Measurements from ENCODE around the gene TATDN3.

TATDN3 gene

DNA sequence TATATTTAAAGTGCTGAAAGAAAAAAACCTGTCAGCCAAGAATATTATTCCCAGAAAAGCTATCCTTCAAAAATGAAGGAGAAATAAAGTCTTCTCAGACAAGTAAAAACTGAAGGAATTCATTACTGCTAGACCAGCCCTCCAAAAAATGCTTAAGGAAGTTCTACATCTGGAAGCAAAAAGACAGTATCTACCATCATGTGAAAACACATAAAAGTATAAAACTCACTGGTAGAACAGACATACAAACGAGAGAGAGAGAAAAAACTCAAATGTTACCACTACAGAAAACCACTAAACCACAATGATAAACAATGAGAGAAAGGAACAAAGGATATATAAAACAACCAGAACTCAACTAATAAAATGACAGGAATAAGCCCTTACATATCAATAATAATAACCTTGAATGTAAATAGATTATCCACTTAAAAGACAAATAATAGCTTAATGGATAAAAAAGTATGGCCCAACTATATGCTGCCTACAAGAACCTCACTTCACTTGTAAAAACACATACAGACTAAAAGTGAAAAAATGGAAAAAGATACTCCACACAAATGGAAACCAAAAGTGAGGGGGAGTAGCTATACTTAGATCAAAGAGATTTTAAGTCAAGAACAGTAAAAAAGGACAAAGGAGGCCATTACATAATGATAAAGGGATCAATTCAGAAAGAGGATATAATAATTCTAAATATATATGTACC lies 22.1 kb upstream of the TATDN3 start:
- Histone ChIP-seq H2AFZ (ENCODE audit: low read depth, low read length) (no peak overlapping the region), H3K9me3 (ENCODE audit: insufficient read depth, low read length) (peaks cover 15% of the 10 kb centered on the region), H3K36me3 (replicated peaks; ENCODE audit: low read depth, low read length) (peaks cover 58% of the 10 kb centered on the region), H3K27me3 (ENCODE audit: low read depth, low read length) (no peaks in the 10 kb centered on the region), H3K4me3 (ENCODE audit: low read length) (no peak overlapping the region), H3K9ac (ENCODE audit: low read length) (no peak overlapping the region), H4K20me1 (ENCODE audit: insufficient read depth, low read length) (peaks cover 3% of the 10 kb centered on the region; the same call in 1 of the 2 replicates), H3K79me2 (ENCODE audit: low read length) (peaks cover 73% of the 10 kb centered on the region), H3K4me2 (ENCODE audit: low read length) (no peak overlapping the region), H3K27ac (ENCODE audit: low read length) (no peak overlapping the region), H3K4me1 (ENCODE audit: low read length) (peaks cover 4% of the 10 kb centered on the region)
- TF ChIP-seq EZH2phosphoT487 (IDR thresholded peaks at IDR 0.05; ENCODE audit: low read depth) (no peak), CTCF (IDR thresholded peaks at IDR 0.05; ENCODE audit: low read depth, low read length) (no peak)

GRCh38 chr1:212771341-212771740 lies 20.4 kb upstream of the TATDN3 start:
- Histone ChIP-seq H3K4me1 (ENCODE audit: low read length) (peaks cover 10% of the 10 kb centered on the region), H2AFZ (ENCODE audit: low read depth, low read length) (no peak overlapping the region), H3K27ac (ENCODE audit: low read length) (no peak overlapping the region), H3K27me3 (ENCODE audit: low read depth, low read length) (no peaks in the 10 kb centered on the region), H3K79me2 (ENCODE audit: low read length) (peaks cover 62% of the 10 kb centered on the region), H3K4me2 (ENCODE audit: low read length) (no peak overlapping the region), H4K20me1 (ENCODE audit: insufficient read depth, low read length) (peaks cover 3% of the 10 kb centered on the region; the same call in 1 of the 2 replicates), H3K9me3 (ENCODE audit: insufficient read depth, low read length) (peaks cover 15% of the 10 kb centered on the region), H3K36me3 (replicated peaks; ENCODE audit: low read depth, low read length) (peaks cover 54% of the 10 kb centered on the region), H3K4me3 (ENCODE audit: low read length) (no peak overlapping the region), H3K9ac (ENCODE audit: low read length) (no peak overlapping the region)
- TF ChIP-seq CTCF (IDR thresholded peaks at IDR 0.05; ENCODE audit: low read depth, low read length) (no peak), EZH2phosphoT487 (IDR thresholded peaks at IDR 0.05; ENCODE audit: low read depth) (no peak)

DNA sequence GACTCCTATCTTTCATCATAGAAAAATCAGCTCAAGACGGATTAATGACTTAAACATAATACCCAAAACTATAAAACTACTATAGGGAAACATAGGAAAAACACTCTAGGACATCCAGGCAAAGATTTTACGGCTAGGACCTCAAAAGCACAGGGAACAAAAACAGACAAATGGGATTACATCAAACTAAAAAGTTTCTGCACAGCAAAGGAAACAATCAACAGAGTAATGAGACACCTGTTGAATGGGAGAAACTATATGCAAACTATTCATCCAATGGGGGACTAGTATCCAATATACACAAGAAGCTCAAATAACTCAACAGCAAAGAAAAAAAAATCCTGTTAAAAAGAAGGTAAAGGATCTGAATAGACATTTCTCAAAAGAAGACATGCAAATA lies 18.7 kb upstream of the TATDN3 start:
- peaks cover 55% of the 10 kb centered on the region for H3K36me3 ChIP-seq (replicated peaks; ENCODE audit: low read depth, low read length)

More for the DNA sequence above, 18.7 kb upstream of the TATDN3 start:
- Histone ChIP-seq H3K27ac (ENCODE audit: low read length) (no peak overlapping the region), H4K20me1 (ENCODE audit: insufficient read depth, low read length) (peaks cover 3% of the 10 kb centered on the region; the same call in 1 of the 2 replicates), H3K9me3 (ENCODE audit: insufficient read depth, low read length) (peaks cover 12% of the 10 kb centered on the region; the same call in 1 of the 2 replicates), H3K4me1 (ENCODE audit: low read length) (peaks cover 10% of the 10 kb centered on the region), H3K27me3 (ENCODE audit: low read depth, low read length) (no peaks in the 10 kb centered on the region), H3K79me2 (ENCODE audit: low read length) (peaks cover 47% of the 10 kb centered on the region), H3K4me3 (ENCODE audit: low read length) (no peak overlapping the region), H3K4me2 (ENCODE audit: low read length) (no peak overlapping the region), H3K9ac (ENCODE audit: low read length) (no peak overlapping the region), H2AFZ (ENCODE audit: low read depth, low read length) (no peak overlapping the region)
- no peak for TF ChIP-seq EZH2phosphoT487 (IDR thresholded peaks at IDR 0.05; ENCODE audit: low read depth)
- TF ChIP-seq CTCF (IDR thresholded peaks at IDR 0.05; ENCODE audit: low read depth, low read length), result no peak
